Mesenchymal stem cell (in vitro differentiated cells and primary cell): Measurements from ENCODE around the gene DCST2.
A peak's percentile ranks its signal among the peaks of the same experiment; 100 is the strongest.

ENCODE experiments used
- DNase-seq: peaks from one replicate; pipeline ENCODE4 v3.0.0-alpha.2; 2013
- H2AFZ ChIP-seq: one replicate; pipeline ENCODE4 v1.6.1; 2013; ENCODE audit warnings: low read depth, mild to moderate bottlenecking, control low read depth, inconsistent platforms, low read length, moderate library complexity
- H2AK5ac ChIP-seq: 2 replicates; pipeline ENCODE4 v1.6.1; 2013; ENCODE audit warnings: low read length, moderate library complexity, mild to moderate bottlenecking, inconsistent platforms; ENCODE audit not compliant: severe bottlenecking
- H2BK120ac ChIP-seq: one replicate; pipeline ENCODE4 v1.6.1; 2013; ENCODE audit warnings: low read depth, mild to moderate bottlenecking, inconsistent platforms, low read length, moderate library complexity
- H2BK12ac ChIP-seq, 2 experiments: one replicate each; pipeline ENCODE4 v1.6.1; 2013; ENCODE audit warnings: inconsistent platforms in 2 of 2, low read length in 2 of 2, mild to moderate bottlenecking in 2 of 2, moderate library complexity in 2 of 2, control low read depth in 1 of 2
- H2BK15ac ChIP-seq: one replicate; pipeline ENCODE4 v1.6.1; 2013; ENCODE audit warnings: mild to moderate bottlenecking, low read depth, inconsistent platforms; ENCODE audit not compliant: poor library complexity, severe bottlenecking
- H2BK5ac ChIP-seq: 2 replicates; pipeline ENCODE4 v1.6.1; 2013; ENCODE audit warnings: low read depth, mild to moderate bottlenecking, low read length, control low read depth, inconsistent platforms; ENCODE audit not compliant: poor library complexity, severe bottlenecking
- H3K14ac ChIP-seq, 2 experiments: one replicate each; pipeline ENCODE4 v1.6.1; 2013; ENCODE audit warnings: inconsistent platforms in 2 of 2, low read length in 2 of 2, control low read depth in 1 of 2, mild to moderate bottlenecking in 1 of 2, moderate library complexity in 1 of 2
- H3K18ac ChIP-seq, 2 experiments: one replicate each; pipeline ENCODE4 v1.6.1; 2013; ENCODE audit warnings: inconsistent platforms in 2 of 2, low read length in 2 of 2, control low read depth in 1 of 2, low read depth in 1 of 2, mild to moderate bottlenecking in 1 of 2
- H3K23ac ChIP-seq, 2 experiments: one replicate each; pipeline ENCODE4 v1.6.1; 2013; ENCODE audit warnings: inconsistent platforms in 2 of 2, low read length in 2 of 2, mild to moderate bottlenecking in 2 of 2, moderate library complexity in 2 of 2, control low read depth in 1 of 2
- H3K27ac ChIP-seq: 2 replicates; pipeline ENCODE4 v1.5.1; 2013; ENCODE audit warnings: mild to moderate bottlenecking, moderate library complexity, low read length, control low read depth, inconsistent platforms; ENCODE audit not compliant: poor library complexity, severe bottlenecking
- H3K27me3 ChIP-seq, 2 experiments: 2 replicates each; pipeline versions ENCODE4 v1.6.1 to v1.7.0; 2013; ENCODE audit warnings: low read length in 2 of 2, mild to moderate bottlenecking in 2 of 2, moderate library complexity in 2 of 2, control low read depth in 1 of 2, inconsistent platforms in 1 of 2; ENCODE audit not compliant: control insufficient read depth in 1 of 2, insufficient read depth in 1 of 2
- H3K36me3 ChIP-seq, 2 experiments: 2 replicates each; pipeline versions ENCODE4 v1.6.1 to v1.7.0; 2013; ENCODE audit warnings: low read length in 2 of 2, control low read depth in 1 of 2, inconsistent platforms in 1 of 2, low read depth in 1 of 2, mild to moderate bottlenecking in 1 of 2; ENCODE audit not compliant: insufficient read depth in 2 of 2, control insufficient read depth in 1 of 2
- H3K4ac ChIP-seq, 2 experiments: one replicate each; pipeline ENCODE4 v1.6.1; 2013; ENCODE audit warnings: inconsistent platforms in 2 of 2, low read length in 2 of 2, mild to moderate bottlenecking in 2 of 2, moderate library complexity in 2 of 2, control low read depth in 1 of 2, low read depth in 1 of 2
- H3K4me1 ChIP-seq: 2 replicates; pipeline ENCODE4 v1.6.1; 2013; ENCODE audit warnings: low read depth, low read length, control low read depth; ENCODE audit not compliant: control insufficient read depth, insufficient read depth
- H3K4me2 ChIP-seq: 2 replicates; pipeline ENCODE4 v1.6.1; 2013; ENCODE audit warnings: low read length, mild to moderate bottlenecking, inconsistent platforms; ENCODE audit not compliant: poor library complexity, severe bottlenecking
- H3K4me3 ChIP-seq, 2 experiments: 2 replicates each; pipeline versions ENCODE4 v1.5.1 to v1.7.0; 2013; ENCODE audit warnings: low read length in 2 of 2, mild to moderate bottlenecking in 2 of 2, control low read depth in 1 of 2, low read depth in 1 of 2; ENCODE audit not compliant: insufficient read depth in 1 of 2
- H3K79me1 ChIP-seq: replicated peaks from 2 replicates; pipeline ENCODE4 v1.6.1; 2013; ENCODE audit warnings: mild to moderate bottlenecking, control low read depth, low read length, inconsistent platforms; ENCODE audit not compliant: poor library complexity, severe bottlenecking
- H3K9ac ChIP-seq: 2 replicates; pipeline ENCODE4 v1.7.0; 2013; ENCODE audit warnings: mild to moderate bottlenecking, low read length, moderate library complexity
- H3K9me3 ChIP-seq: 2 replicates; pipeline ENCODE4 v1.7.0; 2013; ENCODE audit warnings: mild to moderate bottlenecking, low read length; ENCODE audit not compliant: control insufficient read depth
- H4K8ac ChIP-seq: one replicate; pipeline ENCODE4 v1.6.1; 2013; ENCODE audit warnings: inconsistent platforms, mild to moderate bottlenecking, low read length, moderate library complexity
- H4K91ac ChIP-seq: one replicate; pipeline ENCODE4 v1.6.1; 2013; ENCODE audit warnings: mild to moderate bottlenecking, low read length, inconsistent platforms
- WGBS: methylation state at CpG from one replicate; pipeline ENCODE4 v1.1.7; 2013; ENCODE audit warnings: mixed read lengths; 5-methylcytosine and 5-hydroxymethylcytosine counted together

The DCST2 gene

GRCh38 chr1:155010211-155010918, 23.2 kb downstream of the DCST2 start:
- no peak overlapping the region for H2BK15ac ChIP-seq
- peaks cover 22 to 93% of the 10 kb centered on the region in 2 experiments for H3K36me3 ChIP-seq
- no peaks in the 10 kb centered on the region for H3K9me3 ChIP-seq
- H3K4me2 ChIP-seq: no peak overlapping the region
- no peak for DNase-seq
- H3K27me3 ChIP-seq: no peaks in the 10 kb centered on the region
- H3K4me1 ChIP-seq: peaks cover 28% of the 10 kb centered on the region
- no peak overlapping the region for H4K91ac ChIP-seq
- H3K23ac ChIP-seq: no peak overlapping the region
- no peak overlapping the region for H4K8ac ChIP-seq
- no peak overlapping the region for H2BK5ac ChIP-seq
- peaks cover 44% of the 10 kb centered on the region for H3K79me1 ChIP-seq
- H3K9ac ChIP-seq: no peak overlapping the region
- H2BK120ac ChIP-seq: no peak overlapping the region
- H3K18ac ChIP-seq: no peak overlapping the region
- no peak overlapping the region for H3K27ac ChIP-seq
- H3K14ac ChIP-seq: no peak overlapping the region
- WGBS: 81% methylated on average over 8 of the region's 11 CpGs
- H2BK12ac ChIP-seq: no peak overlapping the region
- H2AFZ ChIP-seq: no peak overlapping the region
- H3K4ac ChIP-seq: peak overlapping the region in 1 of 2 experiments; percentile 29
- H2AK5ac ChIP-seq: no peak overlapping the region
- no peak overlapping the region for H3K4me3 ChIP-seq

GRCh38 chr1:155009742-155010141, 23.8 kb downstream of the DCST2 start:
- no peak overlapping the region for H4K8ac ChIP-seq
- H2BK15ac ChIP-seq: no peak overlapping the region
- H3K4me2 ChIP-seq: no peak overlapping the region
- H3K36me3 ChIP-seq: peaks cover 17 to 87% of the 10 kb centered on the region in 2 experiments
- H3K23ac ChIP-seq: no peak overlapping the region
- no peak overlapping the region for H3K27ac ChIP-seq
- peaks cover 33% of the 10 kb centered on the region for H3K4me1 ChIP-seq
- no peaks in the 10 kb centered on the region for H3K9me3 ChIP-seq
- H3K27me3 ChIP-seq: no peaks in the 10 kb centered on the region
- no peak overlapping the region for H2BK12ac ChIP-seq
- H3K9ac ChIP-seq: no peak overlapping the region
- H3K14ac ChIP-seq: no peak overlapping the region
- H2AFZ ChIP-seq: no peak overlapping the region
- H3K4me3 ChIP-seq: no peak overlapping the region
- H4K91ac ChIP-seq: no peak overlapping the region
- 95% methylated on average over 3 of the region's 5 CpGs for WGBS
- H2BK120ac ChIP-seq: no peak overlapping the region
- peaks cover 44% of the 10 kb centered on the region for H3K79me1 ChIP-seq
- no peak for DNase-seq
- H3K18ac ChIP-seq: no peak overlapping the region
- no peak overlapping the region for H2AK5ac ChIP-seq
- H3K4ac ChIP-seq: no peak overlapping the region
- no peak overlapping the region for H2BK5ac ChIP-seq

GRCh38 chr1:155009221-155009711, 24.3 kb downstream of the DCST2 start:
- Histone ChIP-seq H4K91ac (no peak overlapping the region), H3K27me3 (no peaks in the 10 kb centered on the region), H3K36me3 (peaks cover 13 to 82% of the 10 kb centered on the region in 2 experiments), H3K4me1 (peaks cover 37% of the 10 kb centered on the region), H3K79me1 (peaks cover 44% of the 10 kb centered on the region), H3K14ac (no peak overlapping the region), H2BK5ac (no peak overlapping the region), H3K4me2 (no peak overlapping the region), H3K9me3 (no peaks in the 10 kb centered on the region), H4K8ac (no peak overlapping the region), H3K4ac (no peak overlapping the region), H2AFZ (no peak overlapping the region), H3K27ac (no peak overlapping the region), H2BK12ac (no peak overlapping the region), H2BK120ac (no peak overlapping the region), H3K18ac (no peak overlapping the region), H3K4me3 (no peak overlapping the region), H2AK5ac (no peak overlapping the region), H2BK15ac (no peak overlapping the region), H3K9ac (no peak overlapping the region), H3K23ac (no peak overlapping the region)
- no peak for DNase-seq
- 94% methylated on average over 12 of the region's 12 CpGs for WGBS

- Histone ChIP-seq H3K36me3 (peaks cover 8 to 73% of the 10 kb centered on the region in 2 experiments), H4K91ac (no peak overlapping the region), H3K4me3 (no peak overlapping the region), H3K9me3 (no peaks in the 10 kb centered on the region), H2BK15ac (no peak overlapping the region), H2AFZ (no peak overlapping the region), H3K18ac (no peak overlapping the region), H3K4ac (no peak overlapping the region), H3K27me3 (no peaks in the 10 kb centered on the region), H2AK5ac (no peak overlapping the region), H3K4me2 (no peak overlapping the region), H3K27ac (no peak overlapping the region), H3K23ac (no peak overlapping the region), H2BK5ac (no peak overlapping the region), H4K8ac (no peak overlapping the region), H2BK12ac (no peak overlapping the region), H3K9ac (no peak overlapping the region), H3K4me1 (peaks cover 38% of the 10 kb centered on the region), H3K14ac (no peak overlapping the region), H3K79me1 (peaks cover 43% of the 10 kb centered on the region), H2BK120ac (no peak overlapping the region)
- DNase-seq: no peak
- 92% methylated on average over 12 of the region's 16 CpGs for WGBS
Observed at GRCh38 chr1:155008015-155008941, 25.3 kb downstream of the DCST2 start.
